Stomach (tissue), 4 donors: ENCODE measurements around the gene BLOC1S3.

Source experiments
- EP300 ChIP-seq: sonication (generic); formaldehyde crosslinking; IDR thresholded peaks from one replicate; pipeline ENCODE4 v1.6.1; 2017; ENCODE audit warnings: antibody characterized with exemption
- POLR2A ChIP-seq, 4 donors: fragments of 450-650 bp; IDR thresholded peaks; one replicate each; pipeline ENCODE4 v1.6.1; 2016; ENCODE audit warnings: antibody characterized with exemption in 4 of 4, control low read depth in 2 of 4, mild to moderate bottlenecking in 1 of 4, moderate library complexity in 1 of 4
- POLR2AphosphoS5 ChIP-seq, 3 donors: sonication (generic); formaldehyde crosslinking; IDR thresholded peaks; one replicate each; pipeline ENCODE4 v1.6.1; 2016; ENCODE audit warnings: antibody characterized with exemption in 3 of 3
- TF ChIP-seq, protein P1 (sequence below), 7 experiments: fragments of 450-650 bp in 4 of 7; fragments of 200-600 bp in 3 of 7; sonication (generic) in 3 of 7; IDR thresholded peaks; one replicate each; pipeline ENCODE4 v1.5.1; 2016 to 2019; ENCODE audit warnings: antibody characterized with exemption in 7 of 7, control low read depth in 2 of 7, mild to moderate bottlenecking in 1 of 7

DNA sequence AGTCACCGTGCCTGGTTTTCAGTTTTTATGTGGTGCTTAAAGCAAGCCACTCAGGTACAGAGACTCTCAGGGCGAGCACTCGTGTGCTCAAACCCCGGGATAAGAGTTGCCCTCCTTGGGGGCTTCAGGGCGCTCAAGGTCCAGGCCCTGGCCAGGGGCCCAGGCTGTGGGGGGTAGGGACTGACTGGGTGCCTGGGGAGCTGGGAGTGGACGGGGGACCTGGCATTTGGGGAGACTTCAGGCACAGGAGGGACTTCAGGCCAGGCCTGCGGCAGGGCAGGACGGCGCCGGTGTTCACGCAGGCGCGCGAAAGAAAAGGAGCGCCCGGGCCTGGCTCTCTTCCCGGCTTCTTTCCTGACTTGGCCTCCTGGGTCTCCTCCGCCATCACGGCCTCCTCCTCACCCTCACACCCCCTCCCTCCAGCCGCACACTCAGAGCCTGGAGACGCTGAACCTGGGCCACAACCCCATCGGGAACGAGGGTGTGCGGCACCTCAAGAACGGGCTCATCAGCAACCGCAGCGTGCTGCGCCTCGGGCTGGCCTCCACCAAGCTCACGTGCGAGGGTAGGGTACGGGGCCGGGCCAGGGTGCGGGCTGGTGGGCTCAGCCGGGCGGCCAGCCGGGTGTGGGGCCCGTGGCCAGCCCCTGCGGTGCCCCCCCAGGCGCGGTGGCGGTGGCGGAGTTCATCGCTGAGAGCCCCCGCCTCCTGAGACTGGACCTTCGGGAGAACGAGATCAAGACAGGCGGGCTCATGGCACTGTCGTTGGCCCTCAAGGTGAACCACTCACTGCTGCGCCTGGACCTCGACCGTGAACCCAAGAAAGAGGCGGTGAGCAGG, 33.9 kb upstream of the BLOC1S3 start:
- TF ChIP-seq, protein P1, sequence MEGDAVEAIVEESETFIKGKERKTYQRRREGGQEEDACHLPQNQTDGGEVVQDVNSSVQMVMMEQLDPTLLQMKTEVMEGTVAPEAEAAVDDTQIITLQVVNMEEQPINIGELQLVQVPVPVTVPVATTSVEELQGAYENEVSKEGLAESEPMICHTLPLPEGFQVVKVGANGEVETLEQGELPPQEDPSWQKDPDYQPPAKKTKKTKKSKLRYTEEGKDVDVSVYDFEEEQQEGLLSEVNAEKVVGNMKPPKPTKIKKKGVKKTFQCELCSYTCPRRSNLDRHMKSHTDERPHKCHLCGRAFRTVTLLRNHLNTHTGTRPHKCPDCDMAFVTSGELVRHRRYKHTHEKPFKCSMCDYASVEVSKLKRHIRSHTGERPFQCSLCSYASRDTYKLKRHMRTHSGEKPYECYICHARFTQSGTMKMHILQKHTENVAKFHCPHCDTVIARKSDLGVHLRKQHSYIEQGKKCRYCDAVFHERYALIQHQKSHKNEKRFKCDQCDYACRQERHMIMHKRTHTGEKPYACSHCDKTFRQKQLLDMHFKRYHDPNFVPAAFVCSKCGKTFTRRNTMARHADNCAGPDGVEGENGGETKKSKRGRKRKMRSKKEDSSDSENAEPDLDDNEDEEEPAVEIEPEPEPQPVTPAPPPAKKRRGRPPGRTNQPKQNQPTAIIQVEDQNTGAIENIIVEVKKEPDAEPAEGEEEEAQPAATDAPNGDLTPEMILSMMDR (IDR thresholded peaks at IDR 0.05): no peak
- TF ChIP-seq POLR2AphosphoS5 (IDR thresholded peaks at IDR 0.05) (no peak), POLR2A (IDR thresholded peaks at IDR 0.05) (no peak), EP300 (no peak)
